ENCODE data around the gene DDIAS.
"Not testable (repeated sequence)": the region's sequence is repeated elsewhere in the genome, so short reads cannot be mapped to it uniquely, and the experiment has no call there.

The DDIAS gene

GRCh38 chr11:82922396-82923173, 21.0 kb downstream of the DDIAS start:
- DNase-seq (ENCODE audit: low spot score) = not testable (repeated sequence)

- no peak for DNase-seq (ENCODE audit: low spot score)
These were observed 23.1 kb downstream of the DDIAS start for GRCh38 chr11:82924522-82925224.

GRCh38 chr11:82927264-82927880, 25.8 kb downstream of the DDIAS start:
- DNase-seq (ENCODE audit: low spot score) = peak; percentile 17

- DNase-seq (ENCODE audit: low spot score) = no peak
These were observed 27.6 kb downstream of the DDIAS start for GRCh38 chr11:82929121-82929520.

- no peak for DNase-seq (ENCODE audit: low spot score)
These were observed 28.7 kb downstream of the DDIAS start for GRCh38 chr11:82930229-82930628.

DNA sequence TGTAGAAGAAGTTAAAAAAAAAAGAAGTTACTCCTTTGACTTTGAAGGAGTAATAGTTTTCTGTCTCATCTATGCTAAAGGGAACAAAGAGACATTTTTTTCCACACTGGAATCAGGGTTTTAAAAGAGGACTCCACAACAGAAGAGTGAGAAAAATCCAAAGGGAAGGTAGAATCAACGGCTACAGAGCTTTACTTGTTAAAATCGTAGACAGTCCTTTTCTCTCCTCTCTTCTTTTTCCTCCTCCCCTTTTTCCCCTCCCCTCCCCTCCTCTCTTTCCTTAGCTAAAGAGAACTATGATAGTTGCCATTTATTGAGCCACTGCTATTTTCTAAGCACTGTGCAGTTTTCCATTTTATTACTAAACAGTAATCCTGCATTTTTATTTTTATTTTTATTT, 29.2 kb downstream of the DDIAS start:
- DNase-seq (ENCODE audit: low spot score) = no peak

DNA sequence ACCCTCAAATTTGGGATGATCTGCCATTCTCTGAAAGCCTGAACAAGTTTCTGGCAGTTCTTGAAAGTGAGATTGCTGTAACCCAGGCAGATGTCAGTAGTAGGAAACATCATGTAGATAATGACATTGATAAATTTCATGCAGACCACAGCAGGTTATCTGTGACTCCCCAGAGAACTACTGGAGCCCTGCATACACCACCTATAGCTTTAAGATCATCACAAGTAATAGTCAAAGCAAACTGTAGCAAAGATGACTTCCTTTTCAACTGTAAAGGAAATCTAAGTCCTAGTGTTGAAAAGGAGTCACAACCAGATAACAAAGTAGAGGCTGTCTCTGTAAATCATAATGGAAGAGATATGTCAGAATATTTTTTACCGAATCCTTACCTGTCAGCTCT, 31.0 kb downstream of the DDIAS start:
- no peak for DNase-seq (ENCODE audit: low spot score)

- DNase-seq (ENCODE audit: low spot score) = no peak
These were observed 34.7 kb downstream of the DDIAS start for GRCh38 chr11:82936261-82936660.

GRCh38 chr11:82937554-82937953, 36.0 kb downstream of the DDIAS start:
- DNase-seq (ENCODE audit: low spot score) = no peak

DNA sequence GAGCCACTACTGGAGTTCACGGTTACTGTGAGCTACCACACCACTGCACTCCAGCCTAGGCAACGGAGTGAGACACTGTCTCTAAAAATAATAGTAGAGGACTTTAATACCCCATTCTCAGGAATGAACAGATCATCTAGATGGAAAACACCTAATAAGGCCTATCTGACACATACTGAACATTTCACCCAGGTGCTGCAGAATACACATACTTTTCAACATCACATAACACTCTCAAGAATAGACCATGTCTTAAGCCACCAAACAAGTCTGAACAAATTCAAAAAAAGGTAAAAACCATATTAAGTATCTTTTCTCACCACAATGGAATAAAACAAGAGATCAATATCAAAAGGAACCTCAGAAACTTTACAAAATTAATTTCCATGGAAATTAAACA, 37.9 kb downstream of the DDIAS start:
- no peak for DNase-seq (ENCODE audit: low spot score)

DNA sequence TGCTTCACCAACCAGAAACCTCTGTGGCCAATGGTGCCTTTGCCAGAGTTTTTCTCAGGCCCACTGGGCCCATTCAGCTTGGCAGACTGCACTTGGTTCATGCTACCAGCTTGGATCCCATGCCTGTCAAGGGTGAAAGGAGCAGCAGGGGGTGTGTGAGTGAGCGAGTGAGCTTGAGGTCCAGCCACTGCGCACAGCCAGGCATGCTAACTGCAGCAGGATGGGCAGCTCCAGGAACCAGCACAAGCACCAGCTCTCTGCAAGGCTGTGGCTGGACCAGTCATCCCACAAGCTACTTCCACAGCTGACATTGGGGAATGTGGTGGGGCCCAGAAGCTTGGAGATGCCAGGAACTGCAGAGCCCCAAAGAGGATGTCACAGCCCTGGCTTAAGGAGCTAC, 40.8 kb downstream of the DDIAS start:
- no peak for DNase-seq (ENCODE audit: low spot score)

DNA sequence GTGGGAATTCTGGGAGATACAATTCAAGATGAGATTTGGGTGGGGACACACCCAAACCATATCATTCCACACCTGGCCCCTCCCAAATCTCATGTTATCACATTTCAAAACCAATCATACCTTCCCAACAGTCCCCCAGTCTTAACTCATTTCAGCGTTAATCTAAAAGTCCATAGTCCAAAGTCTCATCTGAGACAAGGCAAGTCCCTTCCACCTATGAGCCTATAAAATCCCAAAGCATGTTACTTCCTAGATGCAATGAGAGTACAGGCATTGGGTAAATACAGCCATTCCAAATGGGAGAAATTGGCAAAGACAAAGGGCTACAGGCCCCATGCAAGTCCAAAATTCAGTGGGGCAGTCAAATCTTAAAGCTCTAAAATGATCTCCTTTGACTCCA, 41.9 kb downstream of the DDIAS start:
- not testable (repeated sequence) for DNase-seq (ENCODE audit: low spot score)

DNA sequence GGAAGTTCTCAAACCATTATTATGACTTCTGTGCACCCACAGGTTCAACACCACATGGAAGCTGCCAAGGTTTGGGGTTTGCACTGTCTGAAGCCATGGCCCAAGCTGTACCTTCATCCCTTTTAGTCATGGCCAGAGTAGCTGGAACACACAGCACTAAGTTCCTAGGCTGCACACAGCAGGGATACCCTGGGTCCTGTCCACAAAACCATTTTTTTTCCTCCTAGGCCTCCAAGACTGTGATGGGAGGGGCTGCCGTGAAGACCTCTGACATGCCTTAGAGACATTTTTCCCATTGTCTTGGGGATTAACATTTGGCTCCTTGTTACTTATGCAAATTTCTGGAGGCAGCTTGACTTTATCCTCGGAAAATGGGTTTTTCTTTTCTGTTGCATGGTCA, 42.7 kb downstream of the DDIAS start:
- DNase-seq (ENCODE audit: low spot score) = no peak

DNA sequence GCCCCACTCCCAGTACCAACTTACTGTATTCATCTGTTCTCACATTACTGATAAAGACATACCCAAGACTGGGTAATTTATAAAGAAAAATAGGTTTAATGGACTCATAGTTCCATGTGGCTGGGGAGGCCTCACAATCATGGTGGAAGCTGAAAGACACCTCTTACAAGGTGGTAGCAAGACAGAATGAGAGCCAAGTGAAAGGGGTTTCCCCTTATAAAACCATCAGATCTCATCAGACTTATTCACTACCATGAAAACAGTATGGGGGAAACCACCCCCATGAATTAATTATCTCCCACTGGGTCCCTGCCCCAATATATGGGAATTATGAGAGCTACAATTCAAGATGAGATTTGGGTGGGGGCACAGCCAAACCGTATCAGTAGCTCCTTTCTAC, 43.5 kb downstream of the DDIAS start:
- DNase-seq (ENCODE audit: low spot score) = not testable (repeated sequence)

GRCh38 chr11:82945682-82946081, 44.1 kb downstream of the DDIAS start:
- no peak for DNase-seq (ENCODE audit: low spot score)

DNA sequence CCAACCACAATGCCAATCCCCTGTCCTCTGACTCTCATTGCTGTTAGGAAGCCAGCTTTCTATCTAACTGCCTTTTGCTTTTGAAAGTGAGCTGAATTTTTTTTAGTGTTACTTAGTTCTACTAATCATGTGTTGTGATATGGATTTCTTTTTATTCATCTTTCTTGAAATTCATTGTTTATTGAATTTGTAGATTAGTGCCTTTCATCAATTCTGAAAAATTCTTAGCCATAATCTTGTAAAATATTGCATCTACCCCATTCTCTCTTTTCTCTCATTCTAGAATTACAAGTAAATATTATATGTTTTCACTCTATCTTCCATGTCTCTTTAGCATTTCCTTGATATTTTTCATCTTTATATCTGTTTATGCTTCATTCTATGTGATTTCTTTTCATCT, 47.8 kb downstream of the DDIAS start:
- DNase-seq (ENCODE audit: low spot score) = no peak

GRCh38 chr11:82950502-82950901, 49.0 kb downstream of the DDIAS start:
- not testable (repeated sequence) for DNase-seq (ENCODE audit: low spot score)

DNA sequence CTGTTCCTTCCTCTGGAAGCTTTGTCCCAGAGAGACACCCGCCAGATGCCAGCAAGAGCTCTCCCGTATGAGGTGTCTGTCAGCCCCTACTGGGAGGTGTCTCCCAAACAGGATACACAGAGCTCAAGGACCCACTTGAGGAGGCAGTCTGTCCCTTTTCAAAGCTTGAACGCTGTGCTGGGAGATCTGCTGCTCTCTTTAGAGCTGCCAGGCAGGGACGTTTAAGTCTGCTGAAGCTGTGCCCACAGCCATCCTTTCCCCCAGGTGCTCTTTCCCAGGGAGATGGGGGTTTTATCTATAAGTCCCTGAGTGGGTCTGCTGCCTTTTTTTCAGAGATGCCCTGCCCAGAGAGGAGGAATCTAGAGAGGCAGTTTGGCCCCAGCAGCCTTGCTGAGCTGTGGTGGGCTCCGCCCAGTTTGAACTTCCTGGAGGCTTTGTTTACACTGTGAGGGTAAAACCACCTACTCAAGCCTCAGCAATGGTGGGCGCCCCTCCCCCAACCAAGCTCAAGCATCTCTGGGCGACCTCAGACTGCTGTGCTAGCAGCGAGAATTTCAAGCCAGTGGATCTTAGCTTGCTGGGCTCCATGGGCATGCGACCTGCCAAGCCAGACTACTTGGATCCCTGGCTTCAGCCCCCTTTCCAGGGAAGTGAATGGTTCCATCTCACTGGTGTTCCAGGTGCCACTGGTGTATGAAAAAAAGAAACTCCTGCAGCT, 54.4 kb downstream of the DDIAS start:
- not testable (repeated sequence) for DNase-seq (ENCODE audit: low spot score)

- no peak for DNase-seq (ENCODE audit: low spot score)
These were observed 58.6 kb downstream of the DDIAS start for GRCh38 chr11:82959987-82960778.

DNA sequence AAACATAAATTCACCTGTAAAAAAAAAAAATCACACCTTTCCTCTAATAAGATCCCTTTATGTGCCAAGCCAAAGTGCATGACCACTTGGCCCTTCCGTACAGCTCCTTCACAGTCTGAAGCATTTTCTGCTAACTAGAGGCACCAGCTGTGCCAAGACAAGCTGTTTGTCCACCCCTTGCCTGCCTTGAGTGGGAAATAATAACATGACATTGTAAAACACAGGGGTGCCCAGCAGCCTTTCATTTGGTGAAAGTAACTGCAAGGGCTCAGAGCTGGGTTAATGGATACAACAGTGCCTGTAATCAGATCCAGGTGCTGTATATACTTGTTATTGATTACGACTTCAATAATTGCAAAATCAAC, 59.2 kb downstream of the DDIAS start:
- no peak for DNase-seq (ENCODE audit: low spot score)

- not testable (repeated sequence) for DNase-seq (ENCODE audit: low spot score)
These were observed 60.5 kb downstream of the DDIAS start for GRCh38 chr11:82962021-82962420.

DNA sequence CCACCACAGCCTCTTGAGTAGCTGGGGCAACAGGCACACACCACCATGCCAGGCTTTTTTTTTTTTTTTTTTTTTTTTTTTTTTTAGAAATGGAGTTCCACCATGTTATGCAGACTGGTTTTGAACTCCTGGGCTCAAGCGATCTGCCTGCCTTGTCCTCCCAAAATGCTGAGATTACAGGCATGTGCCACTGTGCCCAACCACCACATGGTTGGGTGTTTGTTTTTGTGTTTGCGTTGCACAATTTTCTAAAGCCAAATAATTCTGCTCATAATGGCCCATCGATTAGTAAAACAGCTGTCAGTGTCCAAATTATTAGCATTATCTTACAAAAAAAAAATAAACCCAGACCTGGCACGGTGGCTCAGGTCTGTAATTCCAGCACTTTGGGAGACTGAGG, 65.8 kb downstream of the DDIAS start:
- no peak for DNase-seq (ENCODE audit: low spot score)
